Measurements from ENCODE around the gene PROKR1. TPM values are rescaled to one million over a fixed set of nuclear protein-coding genes. Genes with fewer than 3 reads are reported as not detected.

PROKR1 gene
- total RNA-seq, 1 experiment from 2014 or later: not detected

DNA sequence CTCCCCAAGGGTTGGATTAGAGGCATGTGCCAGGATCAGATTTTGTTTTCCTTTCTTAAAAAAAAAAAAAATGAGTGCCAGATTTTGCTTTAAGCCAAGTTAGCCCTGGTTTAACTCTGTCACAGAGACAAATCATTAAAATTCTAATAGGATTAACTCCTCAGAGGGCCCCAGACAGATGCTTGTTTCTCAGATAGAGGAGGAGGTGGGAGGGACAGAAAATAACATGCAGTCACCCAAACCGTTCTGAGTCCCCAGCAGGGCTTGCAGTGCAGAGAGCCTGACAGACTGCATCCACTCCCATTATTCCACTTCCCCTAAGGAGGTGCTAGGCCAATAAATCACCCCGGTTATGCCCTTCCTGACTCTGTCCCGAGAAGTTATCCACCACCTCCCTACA is 6.3 kb upstream of the PROKR1 start:
- no TSS peak for BruUV-seq (replicated peaks)
- DNase-seq (ENCODE audit: low read depth, low spot score) (no peak), ATAC-seq (no peak)
- no peak overlapping the region for H3K9ac ChIP-seq (ENCODE audit: low read length)
- no peak overlapping the region for H3K4me3 ChIP-seq (replicated peaks in 1 of 2; ENCODE audit: low read depth in 1 of 2, low read length in 2 of 2)
- RAD21 ChIA-PET (ENCODE audit: low non-redundant PET in 1 of 2, low total read pairs in 2 of 2, uncharacterized antibody in 2 of 2, unreplicated experiment in 2 of 2): no interaction called here
- CTCF ChIA-PET: no interaction called here
- H4K20me1 ChIP-seq (ENCODE audit: insufficient read depth): no peaks in the 10 kb centered on the region
- no peaks in the 10 kb centered on the region for H3K27me3 ChIP-seq (ENCODE audit: insufficient read depth, low read length)
- no peaks in the 10 kb centered on the region for H3K36me3 ChIP-seq (ENCODE audit: control insufficient read depth in 1 of 2, insufficient read depth in 2 of 2, low read length in 2 of 2)
- intact Hi-C loops (cut with micrococcal nuclease): no loop called here
- no peaks in the 10 kb centered on the region for H3K9me3 ChIP-seq (ENCODE audit: control insufficient read depth in 1 of 2, insufficient read depth in 1 of 2, low read depth in 1 of 2, low read length in 2 of 2)
- POLR2A ChIA-PET: no interaction called here
- no peaks in the 10 kb centered on the region for H3K4me1 ChIP-seq (ENCODE audit: control insufficient read depth in 1 of 2, insufficient read depth in 2 of 2, low read length in 2 of 2)
- H3K9me2 ChIP-seq (ENCODE audit: insufficient read depth): no peaks in the 10 kb centered on the region
- no peak overlapping the region for H3K27ac ChIP-seq (ENCODE audit: low read depth, low read length)
- H3K79me2 ChIP-seq (ENCODE audit: insufficient read depth, low read length): no peaks in the 10 kb centered on the region
- TF ChIP-seq FOSL1 (IDR thresholded peaks at IDR 0.05; ENCODE audit: low read depth) (no peak), CBX3 (IDR thresholded peaks at IDR 0.05; ENCODE audit: low read depth) (no peak), EZH2phosphoT487 (IDR thresholded peaks at IDR 0.05; ENCODE audit: borderline replicate concordance) (no peak), POLR2A (IDR thresholded peaks at IDR 0.05; ENCODE audit: borderline replicate concordance, extremely low read depth, insufficient read depth, insufficient read length) (no peak), CEBPB (IDR thresholded peaks at IDR 0.05; ENCODE audit: low read depth) (no peak), SP1 (IDR thresholded peaks at IDR 0.05; ENCODE audit: low read depth) (no peak), ZFX (IDR thresholded peaks at IDR 0.05) (no peak), POLR2AphosphoS5 (IDR thresholded peaks at IDR 0.05; ENCODE audit: low read depth, low read length) (no peak), EZH2 (IDR thresholded peaks at IDR 0.05) (no peak), YY1 (IDR thresholded peaks at IDR 0.05; ENCODE audit: extremely low read depth, insufficient replicate concordance, low read depth, low read length) (no peak), JUND (IDR thresholded peaks at IDR 0.05) (no peak), SRF (IDR thresholded peaks at IDR 0.05; ENCODE audit: low read depth) (no peak), SIN3A (IDR thresholded peaks at IDR 0.05; ENCODE audit: low read depth) (no peak)
- TF ChIP-seq, protein P1, sequence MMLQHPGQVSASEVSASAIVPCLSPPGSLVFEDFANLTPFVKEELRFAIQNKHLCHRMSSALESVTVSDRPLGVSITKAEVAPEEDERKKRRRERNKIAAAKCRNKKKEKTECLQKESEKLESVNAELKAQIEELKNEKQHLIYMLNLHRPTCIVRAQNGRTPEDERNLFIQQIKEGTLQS (IDR thresholded peaks at IDR 0.05): no peak
- TF ChIP-seq, protein P2, sequence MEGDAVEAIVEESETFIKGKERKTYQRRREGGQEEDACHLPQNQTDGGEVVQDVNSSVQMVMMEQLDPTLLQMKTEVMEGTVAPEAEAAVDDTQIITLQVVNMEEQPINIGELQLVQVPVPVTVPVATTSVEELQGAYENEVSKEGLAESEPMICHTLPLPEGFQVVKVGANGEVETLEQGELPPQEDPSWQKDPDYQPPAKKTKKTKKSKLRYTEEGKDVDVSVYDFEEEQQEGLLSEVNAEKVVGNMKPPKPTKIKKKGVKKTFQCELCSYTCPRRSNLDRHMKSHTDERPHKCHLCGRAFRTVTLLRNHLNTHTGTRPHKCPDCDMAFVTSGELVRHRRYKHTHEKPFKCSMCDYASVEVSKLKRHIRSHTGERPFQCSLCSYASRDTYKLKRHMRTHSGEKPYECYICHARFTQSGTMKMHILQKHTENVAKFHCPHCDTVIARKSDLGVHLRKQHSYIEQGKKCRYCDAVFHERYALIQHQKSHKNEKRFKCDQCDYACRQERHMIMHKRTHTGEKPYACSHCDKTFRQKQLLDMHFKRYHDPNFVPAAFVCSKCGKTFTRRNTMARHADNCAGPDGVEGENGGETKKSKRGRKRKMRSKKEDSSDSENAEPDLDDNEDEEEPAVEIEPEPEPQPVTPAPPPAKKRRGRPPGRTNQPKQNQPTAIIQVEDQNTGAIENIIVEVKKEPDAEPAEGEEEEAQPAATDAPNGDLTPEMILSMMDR (IDR thresholded peaks at IDR 0.05 in 2 of 3, conservative IDR thresholded peaks at IDR 0.05 in 1 of 3; ENCODE audit: borderline replicate concordance in 1 of 3, insufficient read depth in 1 of 3, low read depth in 2 of 3, low read length in 2 of 3): no peak
- TF ChIP-seq, protein P3, sequence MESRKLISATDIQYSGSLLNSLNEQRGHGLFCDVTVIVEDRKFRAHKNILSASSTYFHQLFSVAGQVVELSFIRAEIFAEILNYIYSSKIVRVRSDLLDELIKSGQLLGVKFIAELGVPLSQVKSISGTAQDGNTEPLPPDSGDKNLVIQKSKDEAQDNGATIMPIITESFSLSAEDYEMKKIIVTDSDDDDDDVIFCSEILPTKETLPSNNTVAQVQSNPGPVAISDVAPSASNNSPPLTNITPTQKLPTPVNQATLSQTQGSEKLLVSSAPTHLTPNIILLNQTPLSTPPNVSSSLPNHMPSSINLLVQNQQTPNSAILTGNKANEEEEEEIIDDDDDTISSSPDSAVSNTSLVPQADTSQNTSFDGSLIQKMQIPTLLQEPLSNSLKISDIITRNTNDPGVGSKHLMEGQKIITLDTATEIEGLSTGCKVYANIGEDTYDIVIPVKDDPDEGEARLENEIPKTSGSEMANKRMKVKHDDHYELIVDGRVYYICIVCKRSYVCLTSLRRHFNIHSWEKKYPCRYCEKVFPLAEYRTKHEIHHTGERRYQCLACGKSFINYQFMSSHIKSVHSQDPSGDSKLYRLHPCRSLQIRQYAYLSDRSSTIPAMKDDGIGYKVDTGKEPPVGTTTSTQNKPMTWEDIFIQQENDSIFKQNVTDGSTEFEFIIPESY (IDR thresholded peaks at IDR 0.05; ENCODE audit: extremely low read depth, insufficient replicate concordance, low read length): no peak
- TF ChIP-seq, protein P4, sequence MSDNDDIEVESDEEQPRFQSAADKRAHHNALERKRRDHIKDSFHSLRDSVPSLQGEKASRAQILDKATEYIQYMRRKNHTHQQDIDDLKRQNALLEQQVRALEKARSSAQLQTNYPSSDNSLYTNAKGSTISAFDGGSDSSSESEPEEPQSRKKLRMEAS (IDR thresholded peaks at IDR 0.05): no peak
- H2AFZ ChIP-seq (ENCODE audit: low read depth, low read length, poor library complexity, severe bottlenecking): no peak overlapping the region
- H3K4me2 ChIP-seq (ENCODE audit: low read length): no peak overlapping the region

All from HCT116 (cell line).